Panc1 (cell line): Measurements from ENCODE around the gene FSD1L.

Experiments
- CTCF ChIP-seq: fragments of 450-650 bp; IDR thresholded peaks from 2 replicates; pipeline ENCODE4 v1.5.1; 2017; ENCODE audit warnings: mild to moderate bottlenecking
- POLR2AphosphoS5 ChIP-seq: IDR thresholded peaks from 2 replicates; pipeline ENCODE4 v1.6.1; 2012; ENCODE audit warnings: mild to moderate bottlenecking, low read depth, low read length, moderate library complexity
- REST ChIP-seq, 2 experiments: IDR thresholded peaks; 2 replicates each; pipeline ENCODE4 v1.6.1; 2011 to 2012; ENCODE audit warnings: low read depth in 2 of 2, control low read depth in 1 of 2, low read length in 1 of 2, mild to moderate bottlenecking in 1 of 2, moderate library complexity in 1 of 2; ENCODE audit not compliant: insufficient read depth in 1 of 2
- SIN3A ChIP-seq: IDR thresholded peaks from 2 replicates; pipeline ENCODE4 v1.6.1; 2012; ENCODE audit warnings: low read depth, mild to moderate bottlenecking, low read length, moderate library complexity, borderline replicate concordance; ENCODE audit not compliant: insufficient read depth
- TCF7L2 ChIP-seq: IDR thresholded peaks from 2 replicates; pipeline ENCODE4 v1.6.1; 2011; ENCODE audit warnings: mild to moderate bottlenecking, low read depth, low read length, inconsistent platforms

GRCh38 chr9:105554042-105554441, 106.2 kb downstream of the FSD1L start:
- TF ChIP-seq CTCF, result no peak
- no peak for TF ChIP-seq REST (IDR thresholded peaks at IDR 0.05; ENCODE audit: insufficient read depth in 1 of 2, low read depth in 2 of 2, low read length in 1 of 2)
- TF ChIP-seq SIN3A, result no peak
- no peak for TF ChIP-seq POLR2AphosphoS5
- TF ChIP-seq TCF7L2, result no peak
